A172 (cell line): Measurements from ENCODE around the gene FAM78A. TPM values are rescaled to one million over a fixed set of nuclear protein-coding genes. Genes with fewer than 3 reads are reported as not detected.
A peak's percentile ranks its signal among the peaks of the same experiment; 100 is the strongest.
"Not testable (repeated sequence)": the region's sequence is repeated elsewhere in the genome, so short reads cannot be mapped to it uniquely, and the experiment has no call there.

Experiments
- DNase-seq: peaks from one replicate; pipeline ENCODE4 v3.0.0-alpha.2; 2015; ENCODE audit warnings: low spot score
- total RNA-seq: library from RNA; depleted of rRNA; stranded (reverse); fragments of >200 nt; shearing (Covaris generic); gene quantifications from 2 replicates; pipeline ENCODE4 v1.2.3, GENCODE V29; 2014

Gene FAM78A
- total RNA-seq, 1 experiment from 2014 or later: 2.5 TPM

GRCh38 chr9:131281119-131281965, 5.0 kb upstream of the FAM78A start:
- no peak for DNase-seq

GRCh38 chr9:131280660-131281059, 4.3 kb upstream of the FAM78A start:
- no peak for DNase-seq

GRCh38 chr9:131279863-131280570, 3.7 kb upstream of the FAM78A start:
- no peak for DNase-seq

DNA sequence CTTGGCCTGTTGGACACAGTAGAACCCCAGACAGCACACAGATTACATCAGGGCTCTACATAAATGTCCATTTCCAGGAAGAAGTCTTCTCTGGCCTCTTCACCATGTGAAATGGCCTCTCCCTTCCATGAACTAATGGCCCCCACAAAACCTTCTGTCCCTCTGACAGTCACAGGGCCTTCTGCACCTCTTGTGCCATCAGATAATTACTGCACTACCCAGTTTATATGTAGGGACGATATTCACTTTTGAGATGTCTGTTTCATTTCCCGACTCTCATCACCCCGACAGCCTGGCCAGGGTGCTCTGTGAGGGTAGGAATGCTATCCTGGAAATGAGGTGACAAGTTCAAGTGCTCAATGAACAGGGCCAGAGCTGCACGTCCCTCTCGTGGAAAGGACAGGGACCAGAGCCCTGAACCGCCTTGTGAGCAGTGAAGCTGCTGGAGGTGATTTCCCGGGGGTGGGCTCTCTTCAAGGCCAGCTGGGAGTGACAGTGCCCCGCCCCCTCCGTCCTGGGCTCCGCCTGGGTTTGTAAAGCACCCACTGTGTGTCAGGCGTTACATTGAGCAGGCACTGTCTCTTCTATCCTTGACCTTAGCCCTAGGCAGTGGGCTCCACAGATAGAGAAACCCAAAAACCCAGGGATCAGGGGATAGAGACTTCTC, 3.0 kb upstream of the FAM78A start:
- DNase-seq: no peak

- DNase-seq: no peak
Measured at GRCh38 chr9:131278702-131279111, 2.4 kb upstream of the FAM78A start.

DNA sequence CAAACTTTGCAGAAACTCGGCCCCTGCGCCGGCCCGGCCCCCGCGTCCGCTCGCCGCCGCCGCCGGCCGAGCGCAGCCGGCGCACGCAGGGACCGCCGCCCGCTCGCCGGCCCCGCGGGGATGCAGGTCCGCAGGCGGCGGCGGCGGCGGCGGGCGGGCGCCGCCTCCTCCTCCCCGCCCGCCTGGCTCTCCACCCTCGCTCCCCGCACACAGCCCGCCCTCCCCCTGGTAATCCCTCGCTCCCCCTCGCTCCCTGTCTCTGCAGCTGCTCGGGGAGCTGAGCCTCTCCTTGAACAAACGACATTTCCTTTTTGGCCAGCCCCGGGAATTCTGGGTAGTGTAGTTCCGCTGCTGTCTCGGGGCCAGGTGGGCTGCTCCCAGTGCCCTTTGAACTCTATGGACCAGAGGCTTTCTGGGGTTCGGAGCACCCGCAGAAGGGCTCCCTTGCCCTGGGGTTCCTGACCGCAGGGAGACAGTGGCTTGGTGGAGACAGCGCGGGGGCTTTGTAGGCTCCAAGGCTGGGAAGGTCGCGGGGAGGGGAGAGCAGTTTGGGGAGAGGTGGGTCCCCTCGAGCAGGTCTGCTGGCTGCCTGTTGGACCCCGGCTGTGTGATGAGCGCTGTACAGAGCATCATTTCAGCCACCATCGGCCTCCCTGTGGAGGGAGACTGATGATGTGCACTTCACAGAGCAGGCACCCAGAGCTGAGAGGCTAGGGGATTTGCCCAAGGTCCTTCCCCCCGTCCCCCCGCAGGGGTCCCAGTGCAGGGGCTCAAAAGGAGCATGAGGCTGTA, 1.8 kb upstream of the FAM78A start:
- DNase-seq: peak; percentile 24

- DNase-seq: no peak
Measured at GRCh38 chr9:131277287-131277909, 1.1 kb upstream of the FAM78A start.

GRCh38 chr9:131276891-131277286, 579 bp upstream of the FAM78A start:
- DNase-seq: no peak

DNA sequence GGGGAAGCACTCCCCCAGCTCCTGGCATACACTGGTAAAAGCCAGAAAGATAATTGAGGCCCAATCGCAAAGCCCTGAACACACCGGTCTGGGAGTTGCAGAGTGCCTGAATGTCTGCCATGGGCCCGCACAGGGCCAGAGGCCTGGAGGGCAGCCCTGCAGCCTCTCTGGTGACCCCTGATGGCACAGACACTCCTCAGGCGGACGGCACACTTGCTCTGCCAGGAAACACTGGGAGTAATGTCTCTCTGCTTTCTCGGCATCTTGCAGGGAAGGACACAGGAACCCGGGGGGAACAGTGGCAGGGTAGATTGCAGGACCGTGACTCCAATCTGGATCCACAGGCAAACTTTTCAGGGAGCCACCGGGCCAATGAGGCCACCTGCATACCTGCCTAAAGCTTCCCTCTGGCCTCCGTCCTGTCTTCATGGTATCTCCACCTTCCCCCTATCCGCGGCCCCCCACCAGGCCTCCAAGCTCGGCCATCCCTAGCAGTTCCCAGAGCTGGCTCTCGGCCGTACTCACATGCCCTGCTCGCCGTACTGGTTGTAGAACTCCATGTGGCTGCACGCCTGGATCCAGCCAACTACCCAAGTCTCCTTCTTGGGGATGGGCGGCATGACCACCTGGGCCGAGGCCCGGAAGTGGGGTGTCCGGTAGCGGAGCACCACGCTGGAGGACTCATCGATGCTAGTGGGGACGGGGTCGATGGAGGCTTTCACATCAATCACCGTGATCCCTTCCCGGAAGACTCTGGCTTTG, 797 bp downstream of the FAM78A start:
- DNase-seq: no peak

DNA sequence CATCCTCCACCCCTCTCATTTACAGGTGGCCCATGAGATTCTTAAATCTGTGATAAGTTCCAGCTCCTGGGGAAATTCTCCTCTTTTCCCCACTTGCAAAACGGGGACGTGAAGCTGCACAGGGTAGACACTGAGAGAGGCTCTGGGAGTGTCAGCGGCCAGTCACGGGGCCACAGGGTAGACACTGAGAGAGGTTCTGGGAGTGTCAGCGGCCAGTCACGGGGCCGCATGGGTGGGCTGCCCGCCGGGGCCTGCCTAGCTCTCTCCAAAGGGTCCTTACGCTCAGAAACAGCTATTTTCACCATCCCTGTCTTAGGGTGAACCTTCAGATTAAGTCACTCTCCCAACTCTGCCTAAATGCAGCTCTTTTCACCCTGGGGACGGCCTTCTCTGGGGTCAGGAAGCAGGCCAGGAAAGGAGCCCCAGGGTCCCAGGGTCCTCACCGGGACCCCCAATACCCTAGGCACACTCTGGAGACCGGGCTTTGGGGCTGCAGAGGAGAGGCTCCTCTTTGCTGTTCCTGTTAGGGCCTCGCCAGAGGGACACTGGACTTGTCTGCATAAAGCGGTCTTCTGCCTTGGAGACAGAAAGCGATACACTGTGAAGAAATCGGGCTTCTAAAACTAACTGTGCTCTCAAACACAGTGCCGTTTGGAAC, 1.5 kb downstream of the FAM78A start:
- no peak for DNase-seq

- no peak for DNase-seq
Measured at GRCh38 chr9:131273856-131274673, 2.2 kb downstream of the FAM78A start.

DNA sequence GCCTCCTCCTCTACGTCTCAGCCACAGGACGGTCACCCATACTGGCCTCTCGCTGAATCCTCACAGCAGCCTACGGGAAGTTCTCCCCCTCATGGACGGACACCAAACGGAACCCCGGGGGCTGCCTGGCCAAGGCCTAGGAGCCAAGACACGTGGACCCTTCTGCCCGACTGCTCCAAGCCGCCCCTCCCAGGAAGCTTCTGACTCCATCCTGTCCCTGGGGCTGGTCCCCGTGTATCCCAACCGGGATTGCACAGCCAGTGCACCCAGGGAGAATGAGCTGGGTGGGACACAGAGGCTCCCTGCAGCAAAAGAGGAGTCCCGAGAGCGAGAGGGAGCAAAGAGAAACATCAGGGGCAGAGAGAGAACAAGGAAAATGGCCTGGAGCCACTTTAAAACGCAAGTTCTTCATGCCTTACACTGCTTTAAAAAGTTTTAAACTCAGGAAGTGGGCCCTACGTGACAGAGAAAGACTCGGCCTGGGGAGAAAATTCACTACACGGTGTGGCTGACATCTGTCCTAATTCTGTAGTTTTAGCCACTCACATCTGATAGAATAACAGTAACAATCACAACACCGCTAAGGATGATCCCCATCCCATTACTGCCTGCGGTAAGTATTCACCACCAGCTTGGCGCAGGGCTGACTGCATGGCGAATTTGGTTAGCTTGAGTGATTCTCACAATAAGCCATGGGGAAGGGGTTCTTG, 3.0 kb downstream of the FAM78A start:
- no peak for DNase-seq

- DNase-seq: no peak
Measured at GRCh38 chr9:131272212-131272611, 4.1 kb downstream of the FAM78A start.

- no peak for DNase-seq
Measured at GRCh38 chr9:131271506-131271931, 4.8 kb downstream of the FAM78A start.

- not testable (repeated sequence) for DNase-seq
Measured at GRCh38 chr9:131271016-131271273, 5.4 kb downstream of the FAM78A start.

- no peak for DNase-seq
Measured at GRCh38 chr9:131270171-131271015, 5.9 kb downstream of the FAM78A start.
